ENCODE results near the gene STOML2.

DNA sequence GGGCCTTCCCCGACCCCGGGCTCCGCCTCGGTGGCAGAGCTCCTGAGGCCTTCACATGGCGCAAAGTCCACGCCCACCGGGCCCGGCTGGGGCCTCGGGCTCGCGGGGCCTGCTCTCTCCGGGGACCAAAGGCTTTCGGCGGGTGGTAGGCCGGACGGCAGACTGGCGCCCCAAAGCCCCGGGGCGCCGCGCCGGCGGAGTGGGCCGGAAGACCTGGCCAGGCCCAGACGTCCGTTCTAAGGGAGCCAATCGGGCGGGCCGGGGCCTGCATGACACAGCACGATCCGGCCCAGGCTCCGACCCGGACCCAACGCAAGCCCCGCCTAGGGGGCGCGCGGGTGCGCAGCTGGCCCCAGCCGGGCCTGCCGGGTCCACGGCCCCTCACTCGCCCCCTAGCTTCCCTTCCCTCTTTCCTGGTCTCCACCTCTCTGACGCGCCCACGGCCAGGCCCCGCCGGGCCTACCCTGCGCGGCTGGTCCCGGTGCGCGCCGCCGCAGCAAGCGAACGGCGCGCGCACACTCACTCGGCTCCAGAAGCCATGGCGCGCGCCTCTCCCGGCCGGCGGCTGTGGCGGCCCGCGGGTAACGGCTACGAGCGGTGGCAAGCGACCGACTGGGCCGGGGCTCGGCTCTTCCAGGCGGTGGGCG is 31.0 kb downstream of the STOML2 start:
- TF ChIP-seq, protein P1, sequence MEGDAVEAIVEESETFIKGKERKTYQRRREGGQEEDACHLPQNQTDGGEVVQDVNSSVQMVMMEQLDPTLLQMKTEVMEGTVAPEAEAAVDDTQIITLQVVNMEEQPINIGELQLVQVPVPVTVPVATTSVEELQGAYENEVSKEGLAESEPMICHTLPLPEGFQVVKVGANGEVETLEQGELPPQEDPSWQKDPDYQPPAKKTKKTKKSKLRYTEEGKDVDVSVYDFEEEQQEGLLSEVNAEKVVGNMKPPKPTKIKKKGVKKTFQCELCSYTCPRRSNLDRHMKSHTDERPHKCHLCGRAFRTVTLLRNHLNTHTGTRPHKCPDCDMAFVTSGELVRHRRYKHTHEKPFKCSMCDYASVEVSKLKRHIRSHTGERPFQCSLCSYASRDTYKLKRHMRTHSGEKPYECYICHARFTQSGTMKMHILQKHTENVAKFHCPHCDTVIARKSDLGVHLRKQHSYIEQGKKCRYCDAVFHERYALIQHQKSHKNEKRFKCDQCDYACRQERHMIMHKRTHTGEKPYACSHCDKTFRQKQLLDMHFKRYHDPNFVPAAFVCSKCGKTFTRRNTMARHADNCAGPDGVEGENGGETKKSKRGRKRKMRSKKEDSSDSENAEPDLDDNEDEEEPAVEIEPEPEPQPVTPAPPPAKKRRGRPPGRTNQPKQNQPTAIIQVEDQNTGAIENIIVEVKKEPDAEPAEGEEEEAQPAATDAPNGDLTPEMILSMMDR (IDR thresholded peaks at IDR 0.05): peak; percentile 13 to 65 (median 46)
- peak; percentile 2 to 67 for TF ChIP-seq POLR2A (IDR thresholded peaks at IDR 0.05)
